Measurements from ENCODE around the gene FGGY.
"Not testable (repeated sequence)": the region's sequence is repeated elsewhere in the genome, so short reads cannot be mapped to it uniquely, and the experiment has no call there.

Gene FGGY

GRCh38 chr1:59643526-59643925 lies 346.6 kb downstream of the FGGY start:
- DNase-seq (ENCODE audit: low read depth), result no peak

- DNase-seq (ENCODE audit: low read depth), result no peak
These were observed 349.0 kb downstream of the FGGY start for GRCh38 chr1:59645893-59646292.

GRCh38 chr1:59653142-59653958 lies 356.5 kb downstream of the FGGY start:
- not testable (repeated sequence) for DNase-seq (ENCODE audit: low read depth)

- DNase-seq (ENCODE audit: low read depth), result no peak
These were observed 357.1 kb downstream of the FGGY start for GRCh38 chr1:59653968-59654367.

DNA sequence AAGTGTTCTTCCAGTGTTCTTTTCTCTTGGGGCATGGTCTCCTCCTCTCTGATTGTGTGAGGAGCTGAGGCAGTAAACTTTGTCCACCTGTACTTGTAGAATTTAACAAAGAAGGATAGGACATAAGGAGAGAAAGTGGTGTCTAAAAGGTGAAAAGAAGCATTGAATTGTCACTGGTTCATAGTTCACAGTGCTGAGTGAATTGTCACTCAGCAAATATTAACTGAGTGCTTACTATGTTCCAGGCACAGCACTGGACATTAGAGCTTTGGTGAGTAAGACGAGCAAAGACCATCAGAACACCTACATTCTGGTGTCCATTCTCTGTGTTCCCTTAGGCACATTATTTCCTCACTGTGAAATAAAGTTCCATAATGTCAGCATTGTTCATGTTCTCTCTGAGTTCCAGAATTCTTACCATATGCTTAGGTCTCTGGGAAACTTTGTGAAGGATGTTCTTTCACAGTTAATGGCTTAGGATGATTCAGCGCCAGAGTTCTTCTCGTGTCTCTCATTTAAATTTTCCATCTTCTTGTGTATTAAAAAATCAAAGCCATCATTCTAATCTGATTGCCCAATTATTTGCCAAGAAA lies 361.1 kb downstream of the FGGY start:
- no peak for DNase-seq (ENCODE audit: low read depth)

- DNase-seq (ENCODE audit: low read depth), result no peak
These were observed 367.3 kb downstream of the FGGY start for GRCh38 chr1:59664166-59664565.

DNA sequence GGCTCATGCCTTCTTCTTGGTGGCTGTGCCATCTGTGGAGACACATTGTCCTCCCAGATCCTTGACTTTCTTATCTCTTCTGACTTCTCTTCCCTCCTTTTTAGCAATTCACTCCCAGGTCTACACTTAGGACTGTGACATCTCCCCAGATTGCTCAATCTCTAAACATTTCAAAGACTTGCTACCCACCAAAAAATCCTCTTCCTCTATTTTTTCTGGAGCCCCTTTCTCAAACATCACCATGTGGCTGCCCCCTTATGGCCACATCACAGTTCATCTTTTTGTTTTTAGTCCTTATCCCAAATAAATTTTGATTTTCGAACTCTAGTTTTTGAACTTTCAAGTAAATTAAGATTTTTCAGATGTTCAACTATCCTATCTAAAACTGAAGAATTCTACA lies 369.2 kb downstream of the FGGY start:
- DNase-seq (ENCODE audit: low read depth), result no peak

- DNase-seq (ENCODE audit: low read depth), result no peak
These were observed 370.1 kb downstream of the FGGY start for GRCh38 chr1:59667020-59667419.

- no peak for DNase-seq (ENCODE audit: low read depth)
These were observed 372.9 kb downstream of the FGGY start for GRCh38 chr1:59669752-59670312.

- no peak for DNase-seq (ENCODE audit: low read depth)
These were observed 373.8 kb downstream of the FGGY start for GRCh38 chr1:59670662-59671061.

GRCh38 chr1:59671066-59671952 lies 374.4 kb downstream of the FGGY start:
- DNase-seq (ENCODE audit: low read depth), result no peak

DNA sequence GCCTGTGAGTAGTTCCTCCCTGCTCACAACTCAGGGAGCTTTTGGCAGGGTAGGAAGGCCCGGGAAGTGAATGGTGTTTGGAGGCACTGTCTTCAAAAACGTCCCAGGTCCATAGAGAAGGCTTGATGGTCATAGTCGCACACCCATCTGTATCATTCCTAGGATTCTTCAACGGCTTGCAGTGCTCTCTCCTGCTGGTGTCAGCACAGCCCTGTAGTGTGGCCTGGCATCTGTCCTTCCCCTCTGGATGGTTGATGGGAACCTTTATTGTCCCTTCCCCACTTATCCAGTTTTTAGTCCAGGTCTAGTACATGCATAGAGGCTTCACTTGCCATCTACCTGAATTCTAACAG lies 375.0 kb downstream of the FGGY start:
- no peak for DNase-seq (ENCODE audit: low read depth)

GRCh38 chr1:59672851-59673572 lies 376.1 kb downstream of the FGGY start:
- no peak for DNase-seq (ENCODE audit: low read depth)

DNA sequence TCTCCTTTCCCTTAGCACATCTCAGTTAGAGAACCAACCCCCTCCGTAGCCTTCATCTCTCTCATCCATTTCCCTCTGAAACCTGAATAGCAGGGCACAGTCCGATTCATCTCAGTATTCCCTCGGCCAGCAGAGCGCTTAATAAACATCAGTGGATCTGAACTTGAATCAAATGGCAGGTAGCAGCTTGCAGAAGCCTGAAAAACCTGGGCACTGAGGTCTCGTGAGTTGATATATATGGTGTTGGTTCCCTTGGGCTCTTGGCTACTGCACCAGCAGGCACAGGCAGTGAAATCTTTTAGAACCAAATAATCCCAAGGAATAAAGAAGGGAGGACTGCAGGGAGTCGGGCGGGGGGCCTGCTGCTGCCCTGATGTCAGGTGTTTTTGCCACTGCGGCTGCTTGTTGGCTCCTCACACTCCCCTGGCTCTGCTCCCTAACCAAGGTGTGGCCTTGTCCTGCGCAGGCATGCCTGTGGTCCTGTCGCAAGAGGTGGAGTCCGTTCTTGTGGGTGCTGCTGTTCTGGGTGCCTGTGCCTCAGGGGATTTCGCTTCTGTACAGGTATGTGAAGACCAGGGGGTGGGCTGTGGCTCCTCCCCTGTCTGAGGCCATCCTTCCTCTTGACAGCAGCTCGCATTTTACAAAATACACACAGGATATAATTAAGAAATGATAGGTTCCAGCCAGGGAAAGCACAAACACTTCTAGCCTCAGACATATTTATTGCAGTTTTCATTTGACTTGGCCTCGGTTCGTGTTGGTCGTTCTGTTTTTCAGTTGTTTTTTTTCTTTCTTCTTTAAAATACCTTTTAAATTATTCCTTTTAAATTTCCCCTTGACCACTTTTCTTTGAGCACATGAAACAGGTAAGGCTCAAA lies 376.9 kb downstream of the FGGY start:
- DNase-seq (ENCODE audit: low read depth), result no peak

DNA sequence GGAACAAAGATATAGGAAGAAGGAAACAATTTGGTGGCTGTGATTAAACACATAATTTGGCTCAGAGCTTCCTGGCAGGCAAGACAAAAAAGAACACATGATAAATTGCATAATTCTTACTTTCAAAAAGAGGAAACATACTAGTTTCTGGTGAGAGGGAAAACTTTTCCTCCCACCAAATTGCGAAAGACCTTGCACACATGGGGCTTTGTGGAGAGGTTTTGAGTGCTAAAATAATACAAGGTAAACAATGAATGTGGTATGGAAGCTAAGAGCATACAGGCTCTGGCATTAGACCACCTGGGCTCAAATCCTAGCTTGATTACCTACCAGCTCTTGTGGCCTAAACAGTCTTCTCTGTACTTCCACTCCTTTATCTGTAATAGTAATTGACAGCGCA lies 377.7 kb downstream of the FGGY start:
- no peak for DNase-seq (ENCODE audit: low read depth)

- DNase-seq (ENCODE audit: low read depth), result no peak
These were observed 379.0 kb downstream of the FGGY start for GRCh38 chr1:59675936-59676335.

GRCh38 chr1:59678040-59678439 lies 381.1 kb downstream of the FGGY start:
- DNase-seq (ENCODE audit: low read depth), result no peak

- no peak for DNase-seq (ENCODE audit: low read depth)
These were observed 381.8 kb downstream of the FGGY start for GRCh38 chr1:59678493-59679228.

DNA sequence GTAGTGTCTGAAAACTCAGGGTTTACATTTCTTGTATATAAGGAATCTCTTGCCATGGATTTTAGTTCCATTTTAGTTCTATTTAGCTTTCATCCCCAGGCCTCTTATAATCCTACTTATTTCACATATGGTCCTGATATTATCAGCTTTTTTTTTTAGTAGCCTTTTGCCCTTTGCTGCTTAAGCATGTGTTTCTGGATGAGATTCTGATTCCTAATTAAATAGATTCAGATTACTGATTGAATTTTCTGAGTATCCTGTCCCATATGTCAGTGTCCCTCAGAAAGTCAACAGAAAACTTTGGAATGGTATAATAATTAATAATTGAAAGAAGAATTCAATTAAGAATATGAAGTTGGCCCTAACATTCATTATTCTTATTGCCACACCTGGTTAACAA lies 383.1 kb downstream of the FGGY start:
- no peak for DNase-seq (ENCODE audit: low read depth)

DNA sequence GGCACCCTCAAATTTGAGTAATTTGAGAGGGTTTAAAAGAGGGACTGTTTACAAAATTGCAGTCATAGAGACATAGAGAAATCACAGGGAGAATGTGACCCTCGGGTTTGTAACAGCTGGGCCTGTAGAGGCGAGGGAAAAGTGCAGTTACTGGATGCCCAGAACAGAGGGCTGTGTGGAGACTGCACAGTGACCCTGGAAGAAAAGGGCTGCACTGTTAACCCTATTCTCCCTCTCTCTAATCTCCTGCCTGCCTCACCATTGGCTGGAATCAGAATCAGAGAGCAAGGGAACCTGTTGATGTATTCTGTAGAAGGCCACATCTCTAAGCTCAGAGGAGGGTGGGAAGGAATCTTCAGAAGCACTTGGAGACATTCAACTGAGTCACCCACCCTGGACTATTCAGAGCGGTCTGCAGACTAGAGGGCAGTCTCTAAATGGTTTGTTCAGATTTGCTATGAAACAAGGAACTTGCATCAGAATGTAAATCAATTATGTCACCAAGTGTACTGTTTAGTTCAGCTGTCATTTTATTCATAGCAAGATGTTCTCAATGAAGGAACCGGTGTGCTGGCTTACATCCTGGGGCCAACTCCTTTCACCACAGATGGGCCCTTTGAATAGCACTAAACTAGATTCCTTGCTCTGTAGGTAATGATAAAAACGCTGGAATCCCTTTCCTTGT lies 385.6 kb downstream of the FGGY start:
- DNase-seq (ENCODE audit: low read depth), result no peak

All from stimulated activated CD4-positive, alpha-beta T cell treated with anti-CD3 and anti-CD28 coated beads, Interleukin-2, amount 100 ng/mL, for 4 hours (primary cell).